C4-2B (cell line): Measurements from ENCODE around the gene FLRT1.

ENCODE experiments used
- CTCF ChIP-seq: fragments of 450-650 bp; conservative IDR thresholded peaks from 2 replicates; pipeline ENCODE4 v1.5.1; 2017; ENCODE audit warnings: mild to moderate bottlenecking
- ZFX ChIP-seq: fragments of 450-650 bp; IDR thresholded peaks from 2 replicates; pipeline ENCODE4 v1.6.1; 2017

GRCh38 chr11:64059339-64060140 lies 23.8 kb downstream of the FLRT1 start:
- TF ChIP-seq CTCF (no peak), ZFX (no peak)
